AG08395 (cell line): Measurements from ENCODE around the gene TMEM266.

Source experiments
- DNase-seq: peaks from one replicate; pipeline ENCODE4 v3.0.0; 2012; ENCODE audit warnings: mixed read lengths, low spot score

The TMEM266 gene

DNA sequence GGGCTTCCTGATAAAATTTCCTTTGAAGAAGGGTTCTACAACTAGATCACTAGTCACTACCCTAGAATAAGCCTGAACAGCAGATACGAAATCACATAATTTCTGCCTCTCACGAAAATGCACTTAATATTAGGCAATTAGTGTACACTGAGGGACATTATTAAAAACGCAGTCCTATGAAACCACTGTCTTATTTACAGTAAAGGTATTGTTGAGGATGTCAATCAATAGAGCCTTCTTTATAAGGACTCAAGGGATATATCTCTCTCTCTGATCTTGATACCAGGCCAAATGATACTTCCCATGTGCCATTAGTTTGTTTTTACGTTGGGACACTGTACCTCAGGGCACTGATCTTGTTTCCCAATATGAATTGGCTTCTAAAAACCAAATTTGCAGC, 191.9 kb downstream of the TMEM266 start:
- DNase-seq, result no peak

DNA sequence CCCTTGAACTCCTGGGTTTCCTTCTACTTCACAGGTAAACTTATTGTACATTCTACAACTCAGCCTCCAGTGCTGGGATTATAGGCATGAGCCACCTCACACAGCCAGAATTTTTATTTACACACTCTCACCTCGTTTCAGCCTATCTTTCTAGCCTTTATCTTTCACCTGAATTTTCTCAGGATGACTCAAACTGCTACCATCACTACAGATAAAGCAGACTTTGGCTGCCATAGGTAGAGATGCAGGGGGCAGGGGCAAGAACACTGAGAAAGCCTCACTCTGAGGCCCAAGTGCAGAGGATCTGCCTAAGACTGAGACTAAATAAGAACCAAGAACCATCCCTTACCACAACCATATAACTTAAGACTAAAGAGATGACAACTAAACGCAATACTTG, 192.5 kb downstream of the TMEM266 start:
- DNase-seq, result no peak

DNA sequence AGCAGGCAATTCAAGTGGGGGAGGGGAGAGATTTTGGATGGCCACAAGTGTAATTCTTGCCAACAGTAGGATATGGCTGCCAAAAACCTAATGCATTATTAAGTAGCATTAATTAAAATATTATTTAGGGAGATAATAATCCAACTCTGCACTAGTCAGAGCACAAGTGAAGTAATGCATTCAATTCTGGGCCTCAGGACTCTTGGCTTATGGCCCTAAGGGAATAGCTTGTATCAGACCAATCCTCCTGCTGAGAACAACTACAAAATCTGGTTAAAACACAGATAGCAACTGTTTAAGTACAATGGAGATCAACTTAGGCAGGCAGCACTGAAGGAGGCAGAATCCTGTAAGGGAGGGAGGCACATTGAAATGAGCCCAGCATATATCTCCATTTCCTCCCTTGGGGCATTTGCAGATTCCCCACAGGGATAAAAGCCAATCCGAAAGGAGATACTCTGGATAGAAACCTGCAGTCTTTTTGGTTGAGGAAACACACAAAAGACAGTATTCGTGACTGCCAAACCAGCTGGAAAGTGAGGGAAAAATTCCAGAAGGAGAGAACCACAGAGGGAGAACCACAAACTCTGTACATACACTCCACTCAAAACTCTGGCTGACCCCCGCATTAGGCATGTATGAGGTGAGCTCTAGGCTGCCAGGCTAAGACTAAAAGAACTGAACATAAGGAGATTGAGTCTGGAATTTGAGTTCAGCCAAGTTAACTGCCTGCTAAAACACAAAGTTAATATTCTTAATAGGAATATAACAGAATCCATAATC, 194.1 kb downstream of the TMEM266 start:
- no peak for DNase-seq
